Measurements from ENCODE around the gene ERP29. TPM values are rescaled to one million over a fixed set of nuclear protein-coding genes. Genes with fewer than 3 reads are reported as not detected.

Gene ERP29
- total RNA-seq, 4 donors from 2014 or later = 33.5 to 35.3 (median 34.9) TPM

DNA sequence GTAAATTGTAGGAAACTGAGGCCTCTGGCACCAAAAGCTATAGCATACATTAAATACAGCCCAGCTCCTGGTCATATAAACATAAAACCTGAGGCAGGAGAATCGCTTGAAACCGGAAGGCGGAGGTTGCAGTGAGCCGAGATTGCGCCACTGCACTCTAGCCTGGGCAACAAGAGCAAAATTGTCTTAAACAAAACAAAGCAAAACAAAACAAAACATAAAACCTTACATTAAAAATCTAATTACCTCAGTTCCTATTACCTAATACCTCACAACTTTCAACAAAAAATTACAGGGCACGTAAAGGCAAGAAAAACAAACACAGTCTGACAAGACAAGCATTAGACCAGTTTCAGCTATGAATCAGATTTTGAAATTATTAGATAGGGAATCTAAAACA lies 36.9 kb upstream of the ERP29 start:
- no peak overlapping the region for H3K4me3 ChIP-seq
- H3K27me3 ChIP-seq = no peaks in the 10 kb centered on the region
- no peak overlapping the region for H3K27ac ChIP-seq (replicated peaks in 1 of 4)
- TF ChIP-seq EP300 (IDR thresholded peaks at IDR 0.05) (no peak), POLR2A (IDR thresholded peaks at IDR 0.05; ENCODE audit: low read depth) (no peak), POLR2AphosphoS5 (IDR thresholded peaks at IDR 0.05) (no peak)
- no peaks in the 10 kb centered on the region for H3K4me1 ChIP-seq
- peaks cover 0 to 6% (median 2%) of the 10 kb centered on the region in 4 donors for H3K36me3 ChIP-seq
- intact Hi-C loops (cut with DNase I) = no loop called here
- DNase-seq (ENCODE audit: extremely low spot score) = no peak
- peaks cover 0 to 1% (median under 1%) of the 10 kb centered on the region in 4 donors for H3K9me3 ChIP-seq
- WGBS = 94% methylated on average over 6 of the region's 6 CpGs

DNA sequence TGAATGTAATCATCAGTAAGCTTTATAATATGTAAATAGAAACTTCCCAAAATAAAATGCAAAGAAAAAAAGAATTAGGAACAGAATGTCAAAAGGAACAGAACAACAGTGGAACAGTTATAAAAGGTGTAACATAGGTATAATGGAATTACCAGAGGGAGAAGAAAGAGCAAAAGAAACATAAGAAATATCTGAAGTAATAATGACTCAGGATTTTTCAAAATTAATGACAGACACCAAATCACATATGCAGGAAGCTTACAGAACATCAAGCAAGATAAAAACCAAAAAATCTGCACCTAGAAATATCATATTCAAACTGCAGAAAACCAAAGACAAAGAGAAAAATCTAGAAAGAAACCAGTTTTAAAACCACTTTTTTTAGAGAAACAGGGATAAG lies 36.4 kb upstream of the ERP29 start:
- Histone ChIP-seq H3K9me3 (no peaks in the 10 kb centered on the region), H3K27me3 (no peaks in the 10 kb centered on the region), H3K36me3 (peaks cover 0 to 6% (median 2%) of the 10 kb centered on the region in 4 donors), H3K4me1 (no peaks in the 10 kb centered on the region), H3K27ac (replicated peaks in 1 of 4) (no peak overlapping the region), H3K4me3 (no peak overlapping the region)
- no peak for TF ChIP-seq POLR2A (IDR thresholded peaks at IDR 0.05; ENCODE audit: low read depth)
- TF ChIP-seq, protein P1, sequence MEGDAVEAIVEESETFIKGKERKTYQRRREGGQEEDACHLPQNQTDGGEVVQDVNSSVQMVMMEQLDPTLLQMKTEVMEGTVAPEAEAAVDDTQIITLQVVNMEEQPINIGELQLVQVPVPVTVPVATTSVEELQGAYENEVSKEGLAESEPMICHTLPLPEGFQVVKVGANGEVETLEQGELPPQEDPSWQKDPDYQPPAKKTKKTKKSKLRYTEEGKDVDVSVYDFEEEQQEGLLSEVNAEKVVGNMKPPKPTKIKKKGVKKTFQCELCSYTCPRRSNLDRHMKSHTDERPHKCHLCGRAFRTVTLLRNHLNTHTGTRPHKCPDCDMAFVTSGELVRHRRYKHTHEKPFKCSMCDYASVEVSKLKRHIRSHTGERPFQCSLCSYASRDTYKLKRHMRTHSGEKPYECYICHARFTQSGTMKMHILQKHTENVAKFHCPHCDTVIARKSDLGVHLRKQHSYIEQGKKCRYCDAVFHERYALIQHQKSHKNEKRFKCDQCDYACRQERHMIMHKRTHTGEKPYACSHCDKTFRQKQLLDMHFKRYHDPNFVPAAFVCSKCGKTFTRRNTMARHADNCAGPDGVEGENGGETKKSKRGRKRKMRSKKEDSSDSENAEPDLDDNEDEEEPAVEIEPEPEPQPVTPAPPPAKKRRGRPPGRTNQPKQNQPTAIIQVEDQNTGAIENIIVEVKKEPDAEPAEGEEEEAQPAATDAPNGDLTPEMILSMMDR (IDR thresholded peaks at IDR 0.05) = no peak
- DNase-seq (ENCODE audit: extremely low spot score) = no peak
- intact Hi-C loops (cut with DNase I) = no loop called here

DNA sequence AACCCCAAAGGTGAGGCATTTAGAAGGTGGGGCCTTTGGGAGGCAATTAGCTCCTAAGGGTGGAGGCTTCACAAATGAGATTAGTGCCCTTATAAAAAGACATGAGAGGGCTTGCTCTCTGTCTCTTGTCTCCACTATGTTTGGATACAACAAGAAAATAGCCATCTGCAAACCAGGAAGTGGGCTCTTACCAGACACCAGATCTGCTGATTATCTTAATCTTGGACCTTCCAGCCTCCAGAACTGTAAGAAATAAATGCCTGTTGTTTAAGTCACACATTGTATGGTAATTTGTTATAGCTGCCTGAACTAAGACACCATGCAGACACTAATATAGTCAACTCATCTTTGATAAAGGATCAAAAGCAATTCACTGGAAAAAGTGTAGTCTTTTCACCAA lies 34.7 kb upstream of the ERP29 start:
- TF ChIP-seq POLR2AphosphoS5 (IDR thresholded peaks at IDR 0.05) = no peak
- no peak for TF ChIP-seq EP300 (IDR thresholded peaks at IDR 0.05)
- no peak for TF ChIP-seq POLR2A (IDR thresholded peaks at IDR 0.05; ENCODE audit: low read depth)
- TF ChIP-seq, protein P1 (IDR thresholded peaks at IDR 0.05) = no peak
- no peak for DNase-seq (ENCODE audit: extremely low spot score)
- no peaks in the 10 kb centered on the region for H3K27me3 ChIP-seq
- no peaks in the 10 kb centered on the region for H3K9me3 ChIP-seq
- intact Hi-C loops (cut with DNase I) = no loop called here
- H3K27ac ChIP-seq (replicated peaks in 1 of 4) = no peak overlapping the region
- no peaks in the 10 kb centered on the region for H3K36me3 ChIP-seq
- H3K4me1 ChIP-seq = no peaks in the 10 kb centered on the region
- H3K4me3 ChIP-seq = no peak overlapping the region

DNA sequence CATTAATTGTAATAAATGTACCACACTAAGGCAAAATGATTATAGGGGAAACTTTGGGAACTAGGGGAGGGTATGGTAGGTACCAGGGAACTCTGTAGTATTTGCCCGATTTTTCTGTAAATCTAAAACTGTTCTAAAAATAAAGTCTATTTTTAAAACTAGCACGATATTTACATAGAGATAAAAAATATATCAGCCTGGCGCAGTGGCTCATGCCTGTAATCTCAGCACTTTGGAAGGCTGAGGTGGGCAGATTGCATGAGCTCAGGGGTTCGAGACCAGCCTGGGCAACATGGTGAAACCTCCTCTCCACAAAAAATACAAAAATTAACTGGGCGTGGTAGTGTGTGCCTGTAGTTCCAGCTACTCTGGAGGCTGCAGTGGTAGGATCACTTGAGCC lies 32.6 kb upstream of the ERP29 start:
- 94% methylated on average over 5 of the region's 5 CpGs for WGBS
- DNase-seq (ENCODE audit: extremely low spot score) = no peak
- intact Hi-C loops (cut with DNase I) = no loop called here
- TF ChIP-seq EP300 (IDR thresholded peaks at IDR 0.05) (no peak), POLR2A (IDR thresholded peaks at IDR 0.05; ENCODE audit: low read depth) (no peak), POLR2AphosphoS5 (IDR thresholded peaks at IDR 0.05) (no peak)
- TF ChIP-seq, protein P1 (IDR thresholded peaks at IDR 0.05) = no peak
- Histone ChIP-seq H3K4me1 (no peaks in the 10 kb centered on the region), H3K36me3 (no peaks in the 10 kb centered on the region), H3K27me3 (no peaks in the 10 kb centered on the region), H3K9me3 (no peaks in the 10 kb centered on the region), H3K4me3 (no peak overlapping the region), H3K27ac (replicated peaks in 1 of 4) (no peak overlapping the region)

DNA sequence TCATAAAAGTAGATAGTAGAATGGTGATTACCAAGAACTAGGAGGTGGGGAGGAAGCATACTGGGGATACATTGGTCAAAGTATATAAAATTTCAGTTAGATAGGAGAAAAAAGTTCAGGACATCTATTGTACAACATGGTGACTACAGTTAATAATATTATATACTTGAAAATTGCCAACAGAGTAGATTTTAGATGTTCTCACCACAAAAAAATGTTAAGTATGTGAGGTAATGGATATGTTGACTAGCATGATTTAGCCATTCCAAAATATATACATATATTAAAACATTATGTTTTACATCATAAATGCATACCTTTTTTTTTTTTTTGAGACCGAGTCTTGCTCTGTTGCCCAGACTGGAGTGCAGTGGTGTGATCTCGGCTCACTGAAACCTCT lies 31.2 kb upstream of the ERP29 start:
- intact Hi-C loops (cut with DNase I) = no loop called here
- H3K36me3 ChIP-seq = no peaks in the 10 kb centered on the region
- no peak overlapping the region for H3K27ac ChIP-seq (replicated peaks in 1 of 4)
- H3K4me1 ChIP-seq = no peaks in the 10 kb centered on the region
- no peaks in the 10 kb centered on the region for H3K9me3 ChIP-seq
- TF ChIP-seq, protein P1 (IDR thresholded peaks at IDR 0.05) = no peak
- TF ChIP-seq EP300 (IDR thresholded peaks at IDR 0.05) (no peak), POLR2AphosphoS5 (IDR thresholded peaks at IDR 0.05) (no peak), POLR2A (IDR thresholded peaks at IDR 0.05; ENCODE audit: low read depth) (no peak)
- no peak overlapping the region for H3K4me3 ChIP-seq
- 82% methylated on average over 2 of the region's 2 CpGs for WGBS
- no peaks in the 10 kb centered on the region for H3K27me3 ChIP-seq
- no peak for DNase-seq (ENCODE audit: extremely low spot score)
